ENCODE data around the gene ACSF3.
A peak's percentile ranks its signal among the peaks of the same experiment; 100 is the strongest.

The ACSF3 gene

GRCh38 chr16:89145406-89146161, 51.9 kb downstream of the ACSF3 start:
- DNase-seq (ENCODE audit: low read depth), result no peak

- no peak for DNase-seq (ENCODE audit: low read depth)
These were observed 52.8 kb downstream of the ACSF3 start for GRCh38 chr16:89146211-89147005.

GRCh38 chr16:89147085-89147817, 53.6 kb downstream of the ACSF3 start:
- no peak for DNase-seq (ENCODE audit: low read depth)

- no peak for DNase-seq (ENCODE audit: low read depth)
These were observed 55.7 kb downstream of the ACSF3 start for GRCh38 chr16:89149386-89149785.

GRCh38 chr16:89150090-89150835, 56.6 kb downstream of the ACSF3 start:
- no peak for DNase-seq (ENCODE audit: low read depth)

GRCh38 chr16:89150981-89151380, 57.3 kb downstream of the ACSF3 start:
- DNase-seq (ENCODE audit: low read depth), result no peak

- no peak for DNase-seq (ENCODE audit: low read depth)
These were observed 59.4 kb downstream of the ACSF3 start for GRCh38 chr16:89152831-89153700.

- DNase-seq (ENCODE audit: low read depth), result no peak
These were observed 60.2 kb downstream of the ACSF3 start for GRCh38 chr16:89153848-89154271.

GRCh38 chr16:89154390-89155183, 60.9 kb downstream of the ACSF3 start:
- DNase-seq (ENCODE audit: low read depth), result no peak

GRCh38 chr16:89155184-89155679, 61.6 kb downstream of the ACSF3 start:
- DNase-seq (ENCODE audit: low read depth), result peak; percentile 89

GRCh38 chr16:89155851-89156739, 62.4 kb downstream of the ACSF3 start:
- peak; percentile 18 for DNase-seq (ENCODE audit: low read depth)

- DNase-seq (ENCODE audit: low read depth), result no peak
These were observed 63.3 kb downstream of the ACSF3 start for GRCh38 chr16:89156740-89157645.

GRCh38 chr16:89157778-89158177, 64.1 kb downstream of the ACSF3 start:
- DNase-seq (ENCODE audit: low read depth), result no peak

- DNase-seq (ENCODE audit: low read depth), result no peak
These were observed 65.6 kb downstream of the ACSF3 start for GRCh38 chr16:89159066-89159849.

- no peak for DNase-seq (ENCODE audit: low read depth)
These were observed 66.2 kb downstream of the ACSF3 start for GRCh38 chr16:89159850-89160354.

- no peak for DNase-seq (ENCODE audit: low read depth)
These were observed 67.5 kb downstream of the ACSF3 start for GRCh38 chr16:89160977-89161701.
